ENCODE data around the gene C1RL.

DNA sequence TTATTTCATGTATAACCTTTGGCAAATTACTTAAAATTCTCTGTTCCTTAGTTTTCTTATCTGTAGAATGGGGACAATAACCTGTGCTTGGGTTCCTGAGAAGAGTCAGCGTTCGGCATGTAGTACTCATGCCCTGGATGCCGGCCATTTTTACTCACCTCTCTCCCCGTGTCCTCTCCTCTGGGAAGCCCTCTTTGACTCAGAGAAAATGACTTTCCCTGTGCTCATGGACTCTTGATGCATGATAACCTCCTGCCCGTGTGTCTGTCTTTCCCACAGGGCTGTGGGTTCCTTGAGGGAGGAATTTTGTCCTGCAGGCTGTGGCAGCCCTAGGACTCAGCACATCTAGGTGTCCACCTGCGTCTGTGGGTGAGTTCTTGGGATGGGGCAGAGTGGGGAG is 5.8 kb upstream of the C1RL start:
- TF ChIP-seq, protein P1, sequence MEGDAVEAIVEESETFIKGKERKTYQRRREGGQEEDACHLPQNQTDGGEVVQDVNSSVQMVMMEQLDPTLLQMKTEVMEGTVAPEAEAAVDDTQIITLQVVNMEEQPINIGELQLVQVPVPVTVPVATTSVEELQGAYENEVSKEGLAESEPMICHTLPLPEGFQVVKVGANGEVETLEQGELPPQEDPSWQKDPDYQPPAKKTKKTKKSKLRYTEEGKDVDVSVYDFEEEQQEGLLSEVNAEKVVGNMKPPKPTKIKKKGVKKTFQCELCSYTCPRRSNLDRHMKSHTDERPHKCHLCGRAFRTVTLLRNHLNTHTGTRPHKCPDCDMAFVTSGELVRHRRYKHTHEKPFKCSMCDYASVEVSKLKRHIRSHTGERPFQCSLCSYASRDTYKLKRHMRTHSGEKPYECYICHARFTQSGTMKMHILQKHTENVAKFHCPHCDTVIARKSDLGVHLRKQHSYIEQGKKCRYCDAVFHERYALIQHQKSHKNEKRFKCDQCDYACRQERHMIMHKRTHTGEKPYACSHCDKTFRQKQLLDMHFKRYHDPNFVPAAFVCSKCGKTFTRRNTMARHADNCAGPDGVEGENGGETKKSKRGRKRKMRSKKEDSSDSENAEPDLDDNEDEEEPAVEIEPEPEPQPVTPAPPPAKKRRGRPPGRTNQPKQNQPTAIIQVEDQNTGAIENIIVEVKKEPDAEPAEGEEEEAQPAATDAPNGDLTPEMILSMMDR (conservative IDR thresholded peaks at IDR 0.05): no peak
- TF ChIP-seq EZH2 (IDR thresholded peaks at IDR 0.05; ENCODE audit: low read depth): no peak

Data from PC-9 (cell line).